ENCODE results near the gene SUPT3H.
"Not testable (repeated sequence)": the region's sequence is repeated elsewhere in the genome, so short reads cannot be mapped to it uniquely, and the experiment has no call there.

SUPT3H gene

GRCh38 chr6:45076217-45076930 lies 301.4 kb downstream of the SUPT3H start:
- FAIRE-seq (no peak), DNase-seq (ENCODE audit: insufficient read length, low spot score) (no peak)

- no peak for FAIRE-seq
- DNase-seq (ENCODE audit: insufficient read length, low spot score) = no peak
Measured at GRCh38 chr6:45075246-45075645, 302.5 kb downstream of the SUPT3H start.

- FAIRE-seq = no peak
- no peak for DNase-seq (ENCODE audit: insufficient read length, low spot score)
Measured at GRCh38 chr6:45074439-45074838, 303.3 kb downstream of the SUPT3H start.

DNA sequence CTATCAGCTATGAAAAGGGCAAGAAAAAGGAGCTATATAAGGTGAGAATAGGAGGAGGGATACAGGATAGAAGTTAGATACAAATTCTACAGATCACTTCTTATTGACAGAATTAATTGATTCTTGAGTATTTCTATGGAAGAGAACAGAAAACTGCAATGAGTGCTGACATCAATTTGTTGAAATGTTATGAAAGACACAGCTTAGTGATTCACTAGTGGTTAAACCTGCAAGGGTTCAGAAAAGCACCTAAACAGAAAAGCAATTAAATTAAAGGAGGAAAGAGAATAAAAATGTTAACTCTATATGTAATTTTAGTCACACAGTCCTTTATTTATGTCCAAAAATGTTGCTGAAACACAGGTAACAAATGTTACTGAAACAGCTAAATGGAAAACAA lies 304.0 kb downstream of the SUPT3H start:
- DNase-seq (ENCODE audit: insufficient read length, low spot score) (no peak), FAIRE-seq (peak; percentile 48)

- FAIRE-seq (no peak), DNase-seq (ENCODE audit: insufficient read length, low spot score) (no peak)
Measured at GRCh38 chr6:45072673-45073072, 305.1 kb downstream of the SUPT3H start.

DNA sequence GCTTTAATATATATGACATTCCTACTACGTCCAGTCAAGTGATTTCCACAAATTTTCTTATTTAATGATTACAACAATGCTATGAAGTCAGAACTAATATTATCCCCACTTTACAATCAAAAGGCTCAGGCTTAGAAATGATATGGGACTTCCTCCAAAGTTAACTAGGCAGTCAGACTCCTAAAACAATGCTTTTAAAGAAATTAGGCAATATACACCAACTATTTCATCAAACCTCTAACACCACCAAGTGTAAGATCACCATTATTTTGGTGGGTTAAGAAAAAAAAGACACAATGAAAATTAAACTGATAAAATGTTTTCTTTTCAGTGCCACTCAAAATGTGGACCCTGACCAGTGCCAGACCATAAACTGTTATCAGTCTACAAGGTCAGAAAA lies 305.7 kb downstream of the SUPT3H start:
- FAIRE-seq = no peak
- no peak for DNase-seq (ENCODE audit: insufficient read length, low spot score)

DNA sequence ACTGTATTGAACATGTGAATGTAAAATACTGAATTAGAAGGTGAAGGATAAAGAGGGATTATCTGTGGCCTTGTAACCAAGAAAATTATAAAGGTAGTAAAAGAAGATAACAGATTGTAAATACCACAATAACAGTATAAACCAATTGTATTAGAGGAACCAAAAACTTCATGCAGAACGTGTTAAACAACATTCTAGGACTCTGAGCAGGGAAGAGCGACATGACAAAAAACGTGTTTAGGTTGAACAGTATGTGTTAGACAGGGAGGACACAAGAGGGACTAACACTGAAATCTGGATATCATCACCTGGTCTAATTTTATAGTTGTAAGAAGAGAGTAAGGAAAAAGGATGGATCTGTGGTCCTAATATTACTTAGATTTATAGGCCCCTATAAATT lies 308.6 kb downstream of the SUPT3H start:
- no peak for DNase-seq (ENCODE audit: insufficient read length, low spot score)
- no peak for FAIRE-seq

DNA sequence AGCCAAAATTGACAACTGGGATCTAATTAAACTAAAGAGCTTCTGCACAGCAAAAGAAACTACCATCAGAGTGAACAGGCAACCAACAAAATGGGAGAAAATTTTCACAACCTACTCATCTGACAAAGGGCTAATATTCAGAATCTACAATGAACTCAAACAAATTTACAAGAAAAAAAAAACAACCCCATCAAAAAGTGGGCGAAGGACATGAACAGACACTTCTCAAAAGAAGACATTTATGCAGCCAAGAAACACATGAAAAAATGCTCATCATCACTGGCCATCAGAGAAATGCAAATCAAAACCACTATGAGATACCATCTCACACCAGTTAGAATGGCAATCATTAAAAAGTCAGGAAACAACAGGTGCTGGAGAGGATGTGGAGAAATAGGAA lies 310.3 kb downstream of the SUPT3H start:
- not testable (repeated sequence) for FAIRE-seq; DNase-seq (ENCODE audit: insufficient read length, low spot score)

DNA sequence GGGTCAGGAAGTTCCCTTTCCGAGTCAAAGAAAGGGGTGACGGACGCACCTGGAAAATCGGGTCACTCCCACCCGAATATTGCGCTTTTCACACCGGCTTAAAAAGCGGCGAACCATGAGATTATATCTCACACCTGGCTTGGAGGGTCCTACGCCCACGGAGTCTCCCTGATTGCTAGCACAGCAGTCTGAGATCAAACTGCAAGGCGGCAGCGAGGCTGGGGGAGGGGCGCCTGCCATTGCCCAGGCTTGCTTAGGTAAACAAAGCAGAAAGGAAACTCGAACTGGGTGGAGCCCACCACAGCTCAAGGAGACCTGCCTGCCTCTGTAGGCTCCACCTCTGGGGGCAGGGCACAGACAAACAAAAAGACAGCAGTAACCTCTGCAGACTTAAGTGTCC lies 315.1 kb downstream of the SUPT3H start:
- not testable (repeated sequence) for DNase-seq (ENCODE audit: insufficient read length, low spot score); FAIRE-seq

GRCh38 chr6:45057711-45058110 lies 320.0 kb downstream of the SUPT3H start:
- no peak for FAIRE-seq
- DNase-seq (ENCODE audit: insufficient read length, low spot score) = no peak

DNA sequence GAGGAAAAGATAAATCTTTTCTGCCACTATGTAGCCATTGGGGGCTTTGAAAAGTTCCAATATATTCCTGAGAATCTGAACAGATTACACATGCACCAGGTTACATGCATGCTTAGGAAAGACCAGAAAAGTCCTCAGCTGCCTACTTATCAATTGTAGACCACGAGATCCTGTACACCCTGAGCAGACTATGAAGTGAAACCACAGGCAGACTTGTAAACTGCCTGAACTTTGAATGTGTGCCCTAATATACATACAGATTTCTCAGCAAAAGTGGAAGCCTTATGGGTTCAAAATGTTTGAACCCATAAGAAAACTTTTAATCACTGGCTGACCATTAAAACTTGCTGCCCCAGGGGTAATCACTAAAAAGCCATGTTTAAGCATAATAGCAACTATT lies 323.1 kb downstream of the SUPT3H start:
- FAIRE-seq (no peak), DNase-seq (ENCODE audit: insufficient read length, low spot score) (no peak)

DNA sequence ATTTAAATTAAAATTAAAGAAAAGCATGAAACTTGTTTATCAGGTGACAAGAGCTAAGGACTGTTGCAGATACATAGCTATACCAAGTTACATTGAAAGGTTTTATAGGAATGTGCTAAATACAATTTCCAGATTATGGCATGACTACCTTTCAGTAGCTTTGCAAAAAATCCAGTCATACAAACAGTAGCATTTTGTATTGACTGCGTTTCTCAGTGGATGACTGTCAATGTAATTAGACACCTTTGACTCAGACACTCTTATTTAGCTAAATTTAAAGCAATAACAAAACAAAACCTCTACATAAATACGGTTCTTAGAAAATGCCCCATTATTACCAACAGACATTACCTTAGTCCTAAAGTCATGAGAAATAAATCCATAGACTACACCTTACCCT lies 325.4 kb downstream of the SUPT3H start:
- FAIRE-seq (no peak), DNase-seq (ENCODE audit: insufficient read length, low spot score) (no peak)

- FAIRE-seq = no peak
- DNase-seq (ENCODE audit: insufficient read length, low spot score) = no peak
Measured at GRCh38 chr6:45049188-45049843, 328.4 kb downstream of the SUPT3H start.

DNA sequence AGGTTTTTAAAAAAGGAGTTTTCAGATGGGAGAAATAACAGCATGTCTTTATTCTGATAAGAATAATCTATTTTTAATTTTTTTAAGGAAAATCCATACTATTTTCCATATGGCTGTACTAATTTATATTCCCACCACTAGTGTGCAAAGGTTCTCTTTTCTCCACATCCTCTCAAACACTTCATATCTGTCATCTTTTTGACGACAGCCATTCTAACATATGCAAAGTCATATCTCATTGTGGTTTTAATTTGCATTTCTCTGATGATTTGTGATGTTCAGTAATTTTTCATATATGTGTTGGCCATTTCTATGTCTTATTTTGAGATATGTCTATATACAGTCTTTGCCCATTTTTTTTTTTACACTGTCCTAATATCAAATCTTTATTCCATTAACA lies 330.2 kb downstream of the SUPT3H start:
- DNase-seq (ENCODE audit: insufficient read length, low spot score) (no peak), FAIRE-seq (no peak)

DNA sequence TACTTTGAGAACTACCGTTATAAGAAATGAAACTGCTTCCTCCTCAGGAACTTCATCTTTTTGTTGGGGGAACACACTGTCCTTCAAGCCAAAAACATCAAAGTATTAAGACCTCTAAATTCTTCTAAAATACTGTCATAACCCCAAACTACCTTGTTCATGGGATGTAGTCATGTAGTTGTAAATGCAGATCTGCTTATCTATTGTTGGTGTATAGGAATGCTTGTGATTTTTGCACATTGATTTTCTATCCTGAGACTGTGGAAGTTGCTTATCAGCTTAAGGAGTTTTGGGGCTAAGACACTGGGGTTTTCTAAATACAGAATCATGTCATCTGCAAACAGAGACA lies 332.5 kb downstream of the SUPT3H start:
- DNase-seq (ENCODE audit: insufficient read length, low spot score) = no peak
- FAIRE-seq = no peak

GRCh38 chr6:45044510-45045252 lies 333.1 kb downstream of the SUPT3H start:
- DNase-seq (ENCODE audit: insufficient read length, low spot score) (no peak), FAIRE-seq (no peak)

DNA sequence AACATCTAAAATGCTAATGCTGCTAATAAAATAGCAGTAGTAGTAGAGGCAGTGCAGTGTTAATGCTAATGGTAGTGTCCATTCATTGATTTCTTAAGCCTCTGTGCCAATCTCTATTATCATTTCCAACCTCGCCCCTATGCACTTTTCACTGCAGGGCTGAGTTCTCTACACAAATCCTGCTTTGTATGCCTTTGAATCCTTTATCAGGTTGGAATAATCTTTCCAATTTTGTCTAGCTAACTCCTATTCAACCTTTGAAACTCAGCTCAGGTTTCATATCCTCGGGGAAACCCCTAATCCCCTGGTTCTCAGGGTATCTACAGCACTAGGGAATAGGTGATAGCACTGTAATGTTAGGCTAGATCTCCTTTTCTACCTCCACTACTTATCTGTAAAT lies 333.6 kb downstream of the SUPT3H start:
- FAIRE-seq (no peak), DNase-seq (ENCODE audit: insufficient read length, low spot score) (no peak)

GRCh38 chr6:45042673-45043072 lies 335.1 kb downstream of the SUPT3H start:
- DNase-seq (ENCODE audit: insufficient read length, low spot score); FAIRE-seq: not testable (repeated sequence)

- DNase-seq (ENCODE audit: insufficient read length, low spot score) = no peak
- FAIRE-seq = no peak
Measured at GRCh38 chr6:45038226-45038625, 339.5 kb downstream of the SUPT3H start.

DNA sequence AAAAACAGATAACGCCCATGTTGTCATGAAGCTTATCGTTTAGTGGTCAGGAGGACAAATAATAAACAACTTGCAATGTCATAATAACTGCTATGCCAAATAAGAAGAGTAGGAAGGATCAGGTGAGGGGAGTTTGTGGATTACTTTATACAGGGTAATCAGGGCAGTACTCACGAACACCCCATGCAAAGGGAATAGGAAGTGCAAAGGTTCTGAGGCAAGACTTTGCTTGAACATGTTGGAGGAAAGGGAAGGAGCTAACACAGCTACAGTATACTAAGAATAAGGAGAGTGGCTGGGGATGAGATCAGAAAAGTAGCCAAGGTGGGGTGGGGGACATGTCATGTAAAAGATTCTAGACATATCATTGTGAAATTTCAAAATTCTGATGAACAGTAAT lies 341.6 kb downstream of the SUPT3H start:
- FAIRE-seq (no peak), DNase-seq (ENCODE audit: insufficient read length, low spot score) (no peak)

GRCh38 chr6:45032426-45032825 lies 345.3 kb downstream of the SUPT3H start:
- FAIRE-seq (no peak), DNase-seq (ENCODE audit: insufficient read length, low spot score) (no peak)

GRCh38 chr6:45031601-45032000 lies 346.1 kb downstream of the SUPT3H start:
- FAIRE-seq (no peak), DNase-seq (ENCODE audit: insufficient read length, low spot score) (no peak)

Data from GM19239 (cell line).